ENCODE results near the gene DCUN1D3.

DNA sequence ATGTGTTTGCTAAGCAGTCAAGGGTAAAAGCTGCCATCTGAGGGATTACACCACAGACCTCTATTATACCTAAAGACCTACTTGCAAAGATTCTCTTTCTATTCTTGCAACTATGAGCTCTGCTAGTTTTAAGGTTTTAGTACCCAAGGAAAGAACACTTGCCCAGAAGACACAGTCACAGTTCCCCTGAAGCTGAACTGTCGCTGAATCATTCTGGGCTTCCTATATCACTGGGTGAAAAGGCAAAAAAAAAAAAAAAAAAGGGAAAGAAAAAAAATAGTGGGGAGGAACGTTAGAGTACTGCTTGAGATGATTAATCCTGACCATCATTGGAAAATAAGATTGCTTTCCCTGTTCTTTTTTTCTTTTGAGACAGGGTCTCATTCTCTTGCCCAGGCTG, 38.3 kb upstream of the DCUN1D3 start:
- TF ChIP-seq, protein P1, sequence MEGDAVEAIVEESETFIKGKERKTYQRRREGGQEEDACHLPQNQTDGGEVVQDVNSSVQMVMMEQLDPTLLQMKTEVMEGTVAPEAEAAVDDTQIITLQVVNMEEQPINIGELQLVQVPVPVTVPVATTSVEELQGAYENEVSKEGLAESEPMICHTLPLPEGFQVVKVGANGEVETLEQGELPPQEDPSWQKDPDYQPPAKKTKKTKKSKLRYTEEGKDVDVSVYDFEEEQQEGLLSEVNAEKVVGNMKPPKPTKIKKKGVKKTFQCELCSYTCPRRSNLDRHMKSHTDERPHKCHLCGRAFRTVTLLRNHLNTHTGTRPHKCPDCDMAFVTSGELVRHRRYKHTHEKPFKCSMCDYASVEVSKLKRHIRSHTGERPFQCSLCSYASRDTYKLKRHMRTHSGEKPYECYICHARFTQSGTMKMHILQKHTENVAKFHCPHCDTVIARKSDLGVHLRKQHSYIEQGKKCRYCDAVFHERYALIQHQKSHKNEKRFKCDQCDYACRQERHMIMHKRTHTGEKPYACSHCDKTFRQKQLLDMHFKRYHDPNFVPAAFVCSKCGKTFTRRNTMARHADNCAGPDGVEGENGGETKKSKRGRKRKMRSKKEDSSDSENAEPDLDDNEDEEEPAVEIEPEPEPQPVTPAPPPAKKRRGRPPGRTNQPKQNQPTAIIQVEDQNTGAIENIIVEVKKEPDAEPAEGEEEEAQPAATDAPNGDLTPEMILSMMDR (IDR thresholded peaks at IDR 0.05; ENCODE audit: extremely low read depth in 1 of 2, insufficient read depth in 1 of 2, low read depth in 1 of 2, low read length in 2 of 2): no peak
- TF ChIP-seq EZH2 (IDR thresholded peaks at IDR 0.05; ENCODE audit: borderline replicate concordance, low read depth, low read length, severe bottlenecking) (no peak), POLR2A (IDR thresholded peaks at IDR 0.05; ENCODE audit: low read depth, low read length) (no peak), POLR2AphosphoS5 (IDR thresholded peaks at IDR 0.05; ENCODE audit: insufficient read depth, low read depth, low read length) (no peak), MYC (IDR thresholded peaks at IDR 0.05; ENCODE audit: low read depth, low read length) (no peak), GATA2 (IDR thresholded peaks at IDR 0.05; ENCODE audit: insufficient read depth, insufficient read length, low read depth, low read length) (no peak)

Data from endothelial cell of umbilical vein (primary cell).